Epithelial cell of esophagus (primary cell): ENCODE results near the gene RHBDF2.

Experiments used
- DNase-seq: peaks from one replicate; pipeline ENCODE4 v3.0.0; 2010; ENCODE audit warnings: low read depth
- H3K4me3 ChIP-seq: 2 replicates; pipeline ENCODE4 v1.5.1; 2011; ENCODE audit warnings: mild to moderate bottlenecking, low read length, control low read depth
- CTCF ChIP-seq: IDR thresholded peaks from 2 replicates; pipeline ENCODE4 v1.5.1; 2011; ENCODE audit warnings: low read depth, mild to moderate bottlenecking, low read length, control low read depth, inconsistent platforms; ENCODE audit not compliant: insufficient read depth; ENCODE audit errors: missing control alignments

Gene RHBDF2

GRCh38 chr17:76532072-76532651, 30.9 kb upstream of the RHBDF2 start:
- DNase-seq = peak; percentile 94
- H3K4me3 ChIP-seq = no peak overlapping the region
- TF ChIP-seq CTCF = no peak

- TF ChIP-seq CTCF = no peak
- no peak overlapping the region for H3K4me3 ChIP-seq
- no peak for DNase-seq
These were observed 30.3 kb upstream of the RHBDF2 start for GRCh38 chr17:76531486-76532038.

- H3K4me3 ChIP-seq = no peak overlapping the region
- DNase-seq = no peak
These were observed 29.7 kb upstream of the RHBDF2 start for GRCh38 chr17:76530811-76531485.

GRCh38 chr17:76530095-76530723, 29.0 kb upstream of the RHBDF2 start:
- H3K4me3 ChIP-seq = no peak overlapping the region
- no peak for TF ChIP-seq CTCF
- peak; percentile 56 for DNase-seq

More at GRCh38 chr17:76530811-76531485, 29.7 kb upstream of the RHBDF2 start:
- TF ChIP-seq CTCF = no peak

GRCh38 chr17:76529224-76530094, 28.2 kb upstream of the RHBDF2 start:
- H3K4me3 ChIP-seq = no peak overlapping the region
- no peak for TF ChIP-seq CTCF
- peak; percentile 79 for DNase-seq

- no peak for TF ChIP-seq CTCF
- H3K4me3 ChIP-seq = no peak overlapping the region
- DNase-seq = no peak
These were observed 27.5 kb upstream of the RHBDF2 start for GRCh38 chr17:76528528-76529223.
